Measurements from ENCODE around the gene HBD. TPM values are rescaled to one million over a fixed set of nuclear protein-coding genes. Genes with fewer than 3 reads are reported as not detected.

The HBD gene
- total and polyA plus RNA-seq, 9 of the 15 experiments (the other 6 are each of a cell fraction or from before 2014, with no cell fraction given), result 11.8 to 169 (median 36.0) TPM

DNA sequence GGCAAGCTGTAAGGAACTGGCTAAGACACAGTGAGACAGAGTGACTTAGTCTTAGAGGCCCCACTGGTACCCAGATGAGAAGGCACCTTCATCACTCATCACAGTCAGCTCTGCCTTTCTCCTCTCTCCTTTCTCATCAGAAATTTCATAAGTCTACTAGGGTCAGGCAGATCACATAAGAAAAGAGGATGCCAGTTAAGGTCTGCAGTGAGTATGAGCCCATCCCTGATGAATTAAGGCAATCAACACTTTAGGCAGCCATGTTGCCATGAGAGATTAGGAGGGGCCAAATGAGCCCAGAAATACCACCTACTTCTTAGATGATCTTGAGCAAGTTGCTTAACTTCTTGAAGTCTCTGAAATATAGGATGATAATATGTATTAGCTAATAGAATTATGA, 47.3 kb upstream of the HBD start:
- Histone ChIP-seq H3K36me3 (ENCODE audit: control insufficient read depth, insufficient read depth, low read length) (peaks cover 55% of the 10 kb centered on the region), H3K4me2 (ENCODE audit: insufficient read depth, low read length) (peak overlapping the region; percentile 27; the same call in 1 of the 2 replicates), H3K79me2 (ENCODE audit: control insufficient read depth, insufficient read depth, low read length) (peaks cover 89% of the 10 kb centered on the region), H3K9ac (ENCODE audit: insufficient read depth in 1 of 2, low read depth in 2 of 2, low read length in 2 of 2) (0 out of 4 replicates have a peak overlapping the region, but pooled peaks of 1 of the 2 experiments have one; percentile 3), H2AFZ (ENCODE audit: low read depth, low read length) (no peak overlapping the region), H4K20me1 (replicated peaks; ENCODE audit: control insufficient read depth, insufficient read depth, low read length) (no peaks in the 10 kb centered on the region), H3K9me3 (replicated peaks; ENCODE audit: control insufficient read depth, insufficient read depth, low read depth, low read length) (no peaks in the 10 kb centered on the region), H3K4me1 (replicated peaks in 1 of 2; ENCODE audit: control insufficient read depth in 2 of 2, insufficient read depth in 2 of 2, low read length in 2 of 2) (peaks cover 30 to 91% of the 10 kb centered on the region in 2 experiments), H3K4me3 (no peak overlapping the region), H3K27me3 (ENCODE audit: control insufficient read depth in 2 of 2, insufficient read depth in 2 of 2, low read length in 2 of 2) (no peaks in the 10 kb centered on the region), H3K9me1 (ENCODE audit: control insufficient read depth, insufficient read depth, low read length) (no peaks in the 10 kb centered on the region), H3K27ac (ENCODE audit: extremely low read depth, low read depth, low read length) (peak overlapping the region; percentile 51)
- in situ Hi-C loops (cut with MboI), result no loop called here
- CTCF ChIA-PET (ENCODE audit: low intra/inter-chr PET ratio), result no interaction called here
- no peak for FAIRE-seq
- no peak for ATAC-seq
- DNase-seq (ENCODE audit: extremely low read depth in 1 of 4, low spot score in 3 of 4), result no peak
- intact Hi-C loops (cut with micrococcal nuclease), result loop anchor here (10.0 kb wide), 2 partner anchors 223 to 313 kb away; partner anchors contain the start of genes TRIM6 and UBQLN3
- BruUV-seq (replicated peaks), result no TSS peak
- POLR2A ChIA-PET, result interaction anchor here (0.9 to 7.3 kb wide), 7 partner anchors 8 to 224 kb away, joined by 3 to 55 read pairs (median 7); partner anchors contain the start of genes HBE1 and HBG1
- TF ChIP-seq HSF4 (CRISPR knock-in tag; IDR thresholded peaks at IDR 0.05; ENCODE audit: borderline replicate concordance) (peak; percentile 27; the same call in 1 of the 2 replicates), NFATC3 (IDR thresholded peaks at IDR 0.05) (no peak), L3MBTL2 (IDR thresholded peaks at IDR 0.05) (no peak), ZNF217 (CRISPR knock-in tag; IDR thresholded peaks at IDR 0.05) (no peak), PYGO2 (tag; IDR thresholded peaks at IDR 0.05) (no peak), ZKSCAN8 (CRISPR knock-in tag; IDR thresholded peaks at IDR 0.05) (no peak), SMAD1 (IDR thresholded peaks at IDR 0.05; ENCODE audit: low read depth, low read length, partially characterized antibody) (no peak), PHF21A (IDR thresholded peaks at IDR 0.05; ENCODE audit: borderline replicate concordance, low read depth) (no peak)
- TF ChIP-seq, protein P1, sequence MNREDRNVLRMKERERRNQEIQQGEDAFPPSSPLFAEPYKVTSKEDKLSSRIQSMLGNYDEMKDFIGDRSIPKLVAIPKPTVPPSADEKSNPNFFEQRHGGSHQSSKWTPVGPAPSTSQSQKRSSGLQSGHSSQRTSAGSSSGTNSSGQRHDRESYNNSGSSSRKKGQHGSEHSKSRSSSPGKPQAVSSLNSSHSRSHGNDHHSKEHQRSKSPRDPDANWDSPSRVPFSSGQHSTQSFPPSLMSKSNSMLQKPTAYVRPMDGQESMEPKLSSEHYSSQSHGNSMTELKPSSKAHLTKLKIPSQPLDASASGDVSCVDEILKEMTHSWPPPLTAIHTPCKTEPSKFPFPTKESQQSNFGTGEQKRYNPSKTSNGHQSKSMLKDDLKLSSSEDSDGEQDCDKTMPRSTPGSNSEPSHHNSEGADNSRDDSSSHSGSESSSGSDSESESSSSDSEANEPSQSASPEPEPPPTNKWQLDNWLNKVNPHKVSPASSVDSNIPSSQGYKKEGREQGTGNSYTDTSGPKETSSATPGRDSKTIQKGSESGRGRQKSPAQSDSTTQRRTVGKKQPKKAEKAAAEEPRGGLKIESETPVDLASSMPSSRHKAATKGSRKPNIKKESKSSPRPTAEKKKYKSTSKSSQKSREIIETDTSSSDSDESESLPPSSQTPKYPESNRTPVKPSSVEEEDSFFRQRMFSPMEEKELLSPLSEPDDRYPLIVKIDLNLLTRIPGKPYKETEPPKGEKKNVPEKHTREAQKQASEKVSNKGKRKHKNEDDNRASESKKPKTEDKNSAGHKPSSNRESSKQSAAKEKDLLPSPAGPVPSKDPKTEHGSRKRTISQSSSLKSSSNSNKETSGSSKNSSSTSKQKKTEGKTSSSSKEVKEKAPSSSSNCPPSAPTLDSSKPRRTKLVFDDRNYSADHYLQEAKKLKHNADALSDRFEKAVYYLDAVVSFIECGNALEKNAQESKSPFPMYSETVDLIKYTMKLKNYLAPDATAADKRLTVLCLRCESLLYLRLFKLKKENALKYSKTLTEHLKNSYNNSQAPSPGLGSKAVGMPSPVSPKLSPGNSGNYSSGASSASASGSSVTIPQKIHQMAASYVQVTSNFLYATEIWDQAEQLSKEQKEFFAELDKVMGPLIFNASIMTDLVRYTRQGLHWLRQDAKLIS (CRISPR knock-in tag; IDR thresholded peaks at IDR 0.05), result no peak
- TF ChIP-seq, protein P2, sequence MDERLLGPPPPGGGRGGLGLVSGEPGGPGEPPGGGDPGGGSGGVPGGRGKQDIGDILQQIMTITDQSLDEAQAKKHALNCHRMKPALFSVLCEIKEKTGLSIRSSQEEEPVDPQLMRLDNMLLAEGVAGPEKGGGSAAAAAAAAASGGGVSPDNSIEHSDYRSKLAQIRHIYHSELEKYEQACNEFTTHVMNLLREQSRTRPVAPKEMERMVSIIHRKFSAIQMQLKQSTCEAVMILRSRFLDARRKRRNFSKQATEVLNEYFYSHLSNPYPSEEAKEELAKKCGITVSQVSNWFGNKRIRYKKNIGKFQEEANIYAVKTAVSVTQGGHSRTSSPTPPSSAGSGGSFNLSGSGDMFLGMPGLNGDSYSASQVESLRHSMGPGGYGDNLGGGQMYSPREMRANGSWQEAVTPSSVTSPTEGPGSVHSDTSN (CRISPR knock-in tag; IDR thresholded peaks at IDR 0.05; ENCODE audit: low read depth), result no peak
- TF ChIP-seq, protein P2 (tag; conservative IDR thresholded peaks at IDR 0.05; ENCODE audit: low read depth), result 0 out of 2 replicates have a peak, but pooled peaks have one; percentile 32
- TF ChIP-seq, protein P3, sequence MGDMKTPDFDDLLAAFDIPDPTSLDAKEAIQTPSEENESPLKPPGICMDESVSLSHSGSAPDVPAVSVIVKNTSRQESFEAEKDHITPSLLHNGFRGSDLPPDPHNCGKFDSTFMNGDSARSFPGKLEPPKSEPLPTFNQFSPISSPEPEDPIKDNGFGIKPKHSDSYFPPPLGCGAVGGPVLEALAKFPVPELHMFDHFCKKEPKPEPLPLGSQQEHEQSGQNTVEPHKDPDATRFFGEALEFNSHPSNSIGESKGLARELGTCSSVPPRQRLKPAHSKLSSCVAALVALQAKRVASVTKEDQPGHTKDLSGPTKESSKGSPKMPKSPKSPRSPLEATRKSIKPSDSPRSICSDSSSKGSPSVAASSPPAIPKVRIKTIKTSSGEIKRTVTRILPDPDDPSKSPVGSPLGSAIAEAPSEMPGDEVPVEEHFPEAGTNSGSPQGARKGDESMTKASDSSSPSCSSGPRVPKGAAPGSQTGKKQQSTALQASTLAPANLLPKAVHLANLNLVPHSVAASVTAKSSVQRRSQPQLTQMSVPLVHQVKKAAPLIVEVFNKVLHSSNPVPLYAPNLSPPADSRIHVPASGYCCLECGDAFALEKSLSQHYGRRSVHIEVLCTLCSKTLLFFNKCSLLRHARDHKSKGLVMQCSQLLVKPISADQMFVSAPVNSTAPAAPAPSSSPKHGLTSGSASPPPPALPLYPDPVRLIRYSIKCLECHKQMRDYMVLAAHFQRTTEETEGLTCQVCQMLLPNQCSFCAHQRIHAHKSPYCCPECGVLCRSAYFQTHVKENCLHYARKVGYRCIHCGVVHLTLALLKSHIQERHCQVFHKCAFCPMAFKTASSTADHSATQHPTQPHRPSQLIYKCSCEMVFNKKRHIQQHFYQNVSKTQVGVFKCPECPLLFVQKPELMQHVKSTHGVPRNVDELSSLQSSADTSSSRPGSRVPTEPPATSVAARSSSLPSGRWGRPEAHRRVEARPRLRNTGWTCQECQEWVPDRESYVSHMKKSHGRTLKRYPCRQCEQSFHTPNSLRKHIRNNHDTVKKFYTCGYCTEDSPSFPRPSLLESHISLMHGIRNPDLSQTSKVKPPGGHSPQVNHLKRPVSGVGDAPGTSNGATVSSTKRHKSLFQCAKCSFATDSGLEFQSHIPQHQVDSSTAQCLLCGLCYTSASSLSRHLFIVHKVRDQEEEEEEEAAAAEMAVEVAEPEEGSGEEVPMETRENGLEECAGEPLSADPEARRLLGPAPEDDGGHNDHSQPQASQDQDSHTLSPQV (IDR thresholded peaks at IDR 0.05), result 0 out of 2 replicates have a peak, but pooled peaks have one; percentile 37

Data from K562 (cell line).